ENCODE data around the gene UBC. TPM values are rescaled to one million over a fixed set of nuclear protein-coding genes. Genes with fewer than 3 reads are reported as not detected.

The UBC gene
- total and polyA plus RNA-seq, 2 donors (not counting 1 experiment from before 2014, with no cell fraction given): 953 to 4,477 TPM

GRCh38 chr12:124904306-124905098 lies 9.9 kb downstream of the UBC start:
- CTCF ChIA-PET: interaction anchor here (1.5 to 13.4 kb wide), 4 partner anchors 15 to 35 kb away, joined by 4 to 384 read pairs (median 53); partner anchors contain the start of gene UBC
- WGBS (ENCODE audit: insufficient coverage): 69% methylated on average over 8 of the region's 15 CpGs

More at GRCh38 chr12:124904306-124905098, 9.9 kb downstream of the UBC start:
- intact Hi-C loops (cut with micrococcal nuclease): loop anchor here (5.0 kb wide), 1 partner anchor 132 kb away; no protein-coding TSS in a partner anchor
- H3K4me1 Mint-ChIP-seq: peaks cover 34% of the 10 kb centered on the region
- no peak overlapping the region for H3K9ac ChIP-seq (ENCODE audit: low read length)
- ATAC-seq (ENCODE audit: low read depth): no peak
- no peak for TF ChIP-seq EZH2 (IDR thresholded peaks at IDR 0.05; ENCODE audit: borderline replicate concordance, insufficient read depth, low read depth, low read length, poor library complexity, severe bottlenecking)
- TF ChIP-seq, protein P1, sequence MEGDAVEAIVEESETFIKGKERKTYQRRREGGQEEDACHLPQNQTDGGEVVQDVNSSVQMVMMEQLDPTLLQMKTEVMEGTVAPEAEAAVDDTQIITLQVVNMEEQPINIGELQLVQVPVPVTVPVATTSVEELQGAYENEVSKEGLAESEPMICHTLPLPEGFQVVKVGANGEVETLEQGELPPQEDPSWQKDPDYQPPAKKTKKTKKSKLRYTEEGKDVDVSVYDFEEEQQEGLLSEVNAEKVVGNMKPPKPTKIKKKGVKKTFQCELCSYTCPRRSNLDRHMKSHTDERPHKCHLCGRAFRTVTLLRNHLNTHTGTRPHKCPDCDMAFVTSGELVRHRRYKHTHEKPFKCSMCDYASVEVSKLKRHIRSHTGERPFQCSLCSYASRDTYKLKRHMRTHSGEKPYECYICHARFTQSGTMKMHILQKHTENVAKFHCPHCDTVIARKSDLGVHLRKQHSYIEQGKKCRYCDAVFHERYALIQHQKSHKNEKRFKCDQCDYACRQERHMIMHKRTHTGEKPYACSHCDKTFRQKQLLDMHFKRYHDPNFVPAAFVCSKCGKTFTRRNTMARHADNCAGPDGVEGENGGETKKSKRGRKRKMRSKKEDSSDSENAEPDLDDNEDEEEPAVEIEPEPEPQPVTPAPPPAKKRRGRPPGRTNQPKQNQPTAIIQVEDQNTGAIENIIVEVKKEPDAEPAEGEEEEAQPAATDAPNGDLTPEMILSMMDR (IDR thresholded peaks at IDR 0.05): no peak
- H2AFZ ChIP-seq (ENCODE audit: insufficient read depth, low read depth, low read length, poor library complexity, severe bottlenecking): no peak overlapping the region
- H3K27me3 Mint-ChIP-seq: no peaks in the 10 kb centered on the region
- no peak overlapping the region for H3K27ac ChIP-seq (ENCODE audit: low read length in 2 of 2)
- no peaks in the 10 kb centered on the region for H3K27me3 ChIP-seq (replicated peaks in 1 of 4; ENCODE audit: control extremely low read depth in 1 of 4, control insufficient read depth in 3 of 4, insufficient read depth in 4 of 4, low read length in 3 of 4)
- no peak for DNase-seq
- peaks cover 4% of the 10 kb centered on the region for H3K79me2 ChIP-seq (ENCODE audit: control insufficient read depth, insufficient read depth, low read length)
- no peaks in the 10 kb centered on the region for H3K9me3 Mint-ChIP-seq (ENCODE audit: insufficient read depth)
- POLR2A ChIA-PET: no interaction called here
- H3K4me3 ChIP-seq (ENCODE audit: control extremely low read depth in 1 of 5, extremely low read depth in 1 of 5, insufficient read depth in 1 of 5, low read depth in 2 of 5, low read length in 4 of 5): no peak overlapping the region
- no peak overlapping the region for H3K4me2 ChIP-seq (replicated peaks; ENCODE audit: low read depth, low read length, poor library complexity, severe bottlenecking)
- no peaks in the 10 kb centered on the region for H4K20me1 ChIP-seq (ENCODE audit: control insufficient read depth, insufficient read depth, low read length, poor library complexity, severe bottlenecking)
- no peaks in the 10 kb centered on the region for H3K36me3 ChIP-seq (replicated peaks in 1 of 2; ENCODE audit: control extremely low read depth in 1 of 2, control insufficient read depth in 1 of 2, extremely low read depth in 1 of 2, insufficient read depth in 2 of 2, low read length in 1 of 2)
- no peak overlapping the region for H3K27ac Mint-ChIP-seq
- H3K4me3 Mint-ChIP-seq: no peak overlapping the region
- H3K4me1 ChIP-seq (ENCODE audit: control insufficient read depth in 2 of 2, insufficient read depth in 2 of 2, low read length in 2 of 2): peaks cover 20 to 30% of the 10 kb centered on the region in 2 donors
- no peaks in the 10 kb centered on the region for H3K9me3 ChIP-seq (ENCODE audit: control extremely low read depth in 1 of 3, control insufficient read depth in 2 of 3, insufficient read depth in 1 of 3, low read length in 2 of 3)
